ENCODE measurements around the gene SMC6.

The SMC6 gene

DNA sequence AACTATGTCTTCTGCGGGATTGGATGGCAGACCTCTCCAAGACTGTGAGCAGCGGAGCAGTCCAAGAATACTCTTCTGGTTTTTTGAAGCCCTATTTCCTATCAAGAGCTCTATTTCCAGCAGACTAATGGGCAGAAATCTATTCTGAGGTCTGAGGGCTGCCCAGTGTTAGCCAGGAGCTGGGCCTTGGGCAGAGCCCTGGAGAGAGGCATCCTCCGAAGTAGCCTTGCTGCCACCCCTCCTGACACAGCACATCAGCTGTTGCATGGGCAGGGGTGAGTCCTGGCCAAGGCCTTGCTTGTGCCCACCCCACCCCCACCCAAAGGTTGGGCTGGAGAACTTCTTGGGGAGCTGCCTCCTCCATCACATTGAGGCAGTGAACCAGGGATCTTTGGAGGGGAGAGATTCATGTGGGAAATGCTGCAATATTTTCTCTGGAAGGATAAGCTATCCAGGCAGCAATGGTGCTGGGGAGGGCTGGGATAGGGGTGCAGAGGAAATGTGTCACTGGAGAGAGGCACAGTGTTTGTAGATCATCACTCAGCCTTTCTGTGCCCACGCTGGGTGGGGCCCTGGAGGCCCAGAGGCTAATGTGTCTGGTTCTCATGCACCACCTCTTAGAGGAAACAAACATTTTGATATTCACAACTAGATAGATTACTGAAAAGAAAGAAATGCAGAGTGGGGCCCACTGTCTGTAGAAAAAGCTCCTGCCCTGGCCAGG, 108.5 kb downstream of the SMC6 start:
- TF ChIP-seq, protein P1, sequence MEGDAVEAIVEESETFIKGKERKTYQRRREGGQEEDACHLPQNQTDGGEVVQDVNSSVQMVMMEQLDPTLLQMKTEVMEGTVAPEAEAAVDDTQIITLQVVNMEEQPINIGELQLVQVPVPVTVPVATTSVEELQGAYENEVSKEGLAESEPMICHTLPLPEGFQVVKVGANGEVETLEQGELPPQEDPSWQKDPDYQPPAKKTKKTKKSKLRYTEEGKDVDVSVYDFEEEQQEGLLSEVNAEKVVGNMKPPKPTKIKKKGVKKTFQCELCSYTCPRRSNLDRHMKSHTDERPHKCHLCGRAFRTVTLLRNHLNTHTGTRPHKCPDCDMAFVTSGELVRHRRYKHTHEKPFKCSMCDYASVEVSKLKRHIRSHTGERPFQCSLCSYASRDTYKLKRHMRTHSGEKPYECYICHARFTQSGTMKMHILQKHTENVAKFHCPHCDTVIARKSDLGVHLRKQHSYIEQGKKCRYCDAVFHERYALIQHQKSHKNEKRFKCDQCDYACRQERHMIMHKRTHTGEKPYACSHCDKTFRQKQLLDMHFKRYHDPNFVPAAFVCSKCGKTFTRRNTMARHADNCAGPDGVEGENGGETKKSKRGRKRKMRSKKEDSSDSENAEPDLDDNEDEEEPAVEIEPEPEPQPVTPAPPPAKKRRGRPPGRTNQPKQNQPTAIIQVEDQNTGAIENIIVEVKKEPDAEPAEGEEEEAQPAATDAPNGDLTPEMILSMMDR (IDR thresholded peaks at IDR 0.05; ENCODE audit: low read depth, low read length, missing control alignments): no peak
- DNase-seq (ENCODE audit: low read depth): no peak
- H3K4me3 ChIP-seq (ENCODE audit: low read depth, low read length): no peak overlapping the region

- no peak for DNase-seq (ENCODE audit: low read depth)
- no peak overlapping the region for H3K4me3 ChIP-seq (ENCODE audit: low read depth, low read length)
Measured at GRCh38 chr2:17643031-17643615, 110.5 kb downstream of the SMC6 start.

DNA sequence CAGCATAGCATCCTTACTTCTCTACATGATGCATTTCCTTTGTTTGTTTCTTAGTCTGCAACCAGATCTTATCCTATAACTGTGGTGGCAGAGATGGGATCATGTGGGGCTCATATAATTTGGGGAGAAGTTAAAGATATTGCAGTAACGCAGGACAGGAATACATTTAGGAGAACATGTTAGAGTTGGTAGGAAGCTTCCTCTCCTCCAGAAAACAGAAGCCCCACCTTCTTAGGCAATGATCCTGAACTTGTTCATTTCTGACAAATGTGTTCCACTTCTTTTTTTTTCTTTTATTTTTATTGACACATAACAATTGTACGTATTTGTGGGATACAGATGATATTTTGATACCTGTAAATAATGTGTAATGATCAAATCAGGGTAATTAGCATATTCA, 113.2 kb downstream of the SMC6 start:
- H3K4me3 ChIP-seq (ENCODE audit: low read depth, low read length): no peak overlapping the region
- TF ChIP-seq, protein P1 (IDR thresholded peaks at IDR 0.05; ENCODE audit: low read depth, low read length, missing control alignments): no peak
- DNase-seq (ENCODE audit: low read depth): no peak

More at GRCh38 chr2:17643031-17643615, 110.5 kb downstream of the SMC6 start:
- TF ChIP-seq, protein P1 (IDR thresholded peaks at IDR 0.05; ENCODE audit: low read depth, low read length, missing control alignments): no peak

GRCh38 chr2:17638196-17638743, 115.3 kb downstream of the SMC6 start:
- no peak overlapping the region for H3K4me3 ChIP-seq (ENCODE audit: low read depth, low read length)
- no peak for DNase-seq (ENCODE audit: low read depth)
- TF ChIP-seq, protein P1 (IDR thresholded peaks at IDR 0.05; ENCODE audit: low read depth, low read length, missing control alignments): no peak

DNA sequence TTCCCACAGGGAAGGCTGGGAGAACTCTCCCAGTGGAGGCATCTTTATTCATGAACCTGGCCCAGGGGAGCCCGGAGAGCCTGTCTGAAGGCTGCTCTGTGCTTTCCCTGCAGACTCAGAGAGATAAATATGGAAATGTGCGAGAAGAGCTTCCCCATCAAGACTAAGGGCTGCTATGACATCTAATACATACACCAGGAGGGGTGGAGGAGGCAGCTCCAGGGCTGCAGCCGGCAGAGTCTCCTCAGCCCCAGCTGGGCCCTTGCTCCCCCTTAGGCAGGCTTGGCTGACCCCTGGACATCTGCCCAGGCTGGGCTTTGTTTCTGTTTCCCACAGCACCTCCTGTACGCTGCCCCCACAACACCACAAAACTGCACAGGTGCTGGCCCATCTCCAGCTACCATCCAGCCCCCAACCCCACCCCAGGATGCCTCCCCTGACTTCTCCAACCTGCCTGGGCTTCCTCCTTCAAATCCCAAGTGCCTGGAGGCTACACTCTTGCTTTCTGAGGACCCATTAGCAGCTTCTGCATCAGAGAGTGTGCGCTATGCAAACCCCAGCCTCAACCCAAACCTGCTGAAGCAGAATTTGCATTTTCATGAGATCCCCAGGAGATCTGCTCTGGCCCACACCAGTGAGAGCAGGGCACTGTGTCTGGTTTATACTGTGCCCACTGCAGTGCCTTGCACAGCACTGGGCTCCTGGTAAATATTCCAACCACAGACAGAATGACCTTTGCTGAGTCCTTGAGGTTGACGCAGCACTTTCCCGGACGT, 116.3 kb downstream of the SMC6 start:
- TF ChIP-seq, protein P1 (IDR thresholded peaks at IDR 0.05; ENCODE audit: low read depth, low read length, missing control alignments): no peak
- H3K4me3 ChIP-seq (ENCODE audit: low read depth, low read length): no peak overlapping the region
- no peak for DNase-seq (ENCODE audit: low read depth)

DNA sequence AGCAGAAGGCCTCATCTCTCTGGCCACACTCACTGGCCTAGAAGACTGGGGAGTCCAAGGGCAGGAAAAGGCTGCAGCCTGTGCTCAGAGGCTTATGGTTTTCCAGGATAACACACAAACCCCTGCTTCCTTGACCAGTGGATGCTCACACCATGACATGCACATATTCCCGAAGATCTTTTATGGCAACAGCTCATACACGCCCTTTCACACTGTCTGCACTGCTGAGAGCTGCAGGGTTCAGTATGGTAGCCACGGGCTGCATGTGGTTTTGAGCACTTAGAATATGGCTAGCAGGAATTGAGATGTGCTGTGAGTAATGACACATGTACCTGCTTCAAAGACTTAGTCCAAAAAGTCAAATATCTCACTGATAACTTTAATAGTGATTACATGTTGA, 117.4 kb downstream of the SMC6 start:
- TF ChIP-seq, protein P1 (IDR thresholded peaks at IDR 0.05; ENCODE audit: low read depth, low read length, missing control alignments): no peak
- H3K4me3 ChIP-seq (ENCODE audit: low read depth, low read length): no peak overlapping the region
- DNase-seq (ENCODE audit: low read depth): no peak

Data from GM12864 (cell line).